AG04450 (cell line): ENCODE results near the gene ST6GALNAC2. TPM values are rescaled to one million over a fixed set of nuclear protein-coding genes. Genes with fewer than 3 reads are reported as not detected.
A peak's percentile ranks its signal among the peaks of the same experiment; 100 is the strongest.

ENCODE experiments used
- CTCF ChIA-PET: fragments of 300-600, 350-600 bp; formaldehyde crosslinking; extraction: SDS; loops from one replicate; lab custom pipeline; 2022; ENCODE audit warnings: antibody characterized with exemption, inconsistent platforms; lab: Charles Lee
- POLR2A ChIA-PET: fragments of 350-600 bp; formaldehyde crosslinking; extraction: SDS; loops from one replicate; lab custom pipeline; 2021; ENCODE audit warnings: antibody characterized with exemption, inconsistent platforms; lab: Yijun Ruan, JAX
- DNase-seq: peaks from one replicate; pipeline ENCODE4 v3.0.0-alpha.2; 2011; ENCODE audit warnings: low read depth, low spot score
- H3K27ac ChIP-seq: one replicate; pipeline ENCODE4 v1.5.1; 2012; ENCODE audit warnings: low read depth, low read length, control low read depth
- H3K27me3 ChIP-seq: one replicate; pipeline ENCODE4 v1.6.0; 2012; ENCODE audit warnings: low read length; ENCODE audit not compliant: control insufficient read depth, insufficient read depth
- H3K4me3 ChIP-seq: 2 replicates; pipeline ENCODE4 v1.5.1; 2011; ENCODE audit warnings: mild to moderate bottlenecking, low read depth, low read length, control low read depth
- H3K9me3 ChIP-seq: 2 replicates; pipeline ENCODE4 v1.5.1; 2012; ENCODE audit warnings: low read length; ENCODE audit not compliant: control insufficient read depth, insufficient read depth
- CTCF ChIP-seq: IDR thresholded peaks from 2 replicates; pipeline ENCODE4 v1.5.1; 2011; ENCODE audit warnings: low read depth, low read length, control low read depth, inconsistent platforms
- polyA plus RNA-seq: library from polyadenylated mRNA; depleted of rRNA; stranded (reverse); fragments of >200 nt; gene quantifications from 2 replicates; pipeline ENCODE4 v1.2.3, GENCODE V29; 2011

Gene ST6GALNAC2
- polyA plus RNA-seq, 1 experiment: 0.36 TPM

GRCh38 chr17:76547642-76548202, 37.9 kb downstream of the ST6GALNAC2 start:
- H3K27ac ChIP-seq: no peak overlapping the region
- no peak overlapping the region for H3K4me3 ChIP-seq
- no peak for TF ChIP-seq CTCF
- H3K27me3 ChIP-seq: peaks cover 2% of the 10 kb centered on the region
- no peaks in the 10 kb centered on the region for H3K9me3 ChIP-seq
- CTCF ChIA-PET: interaction anchor here (1.5 to 4.8 kb wide), 3 partner anchors 24 to 27 kb away, joined by 6 to 41 read pairs (median 8); no protein-coding TSS in a partner anchor
- no peak for DNase-seq
- POLR2A ChIA-PET: interaction anchor here (0.6 to 1.6 kb wide), 4 partner anchors 9 to 189 kb away, joined by 3 to 12 read pairs (median 6); no protein-coding TSS in a partner anchor

- no peak for DNase-seq
- no peak overlapping the region for H3K4me3 ChIP-seq
- peaks cover 2% of the 10 kb centered on the region for H3K27me3 ChIP-seq
- no peaks in the 10 kb centered on the region for H3K9me3 ChIP-seq
- CTCF ChIA-PET: interaction anchor here (0.6 to 4.8 kb wide), 13 partner anchors 10 to 299 kb away, joined by 3 to 41 read pairs (median 5); no protein-coding TSS in a partner anchor
- POLR2A ChIA-PET: interaction anchor here (0.6 to 1.7 kb wide), 9 partner anchors 10 to 189 kb away, joined by 3 to 14 read pairs (median 6); partner anchors contain the start of gene CYGB
- TF ChIP-seq CTCF: peak; percentile 69
- peak overlapping the region; percentile 87 for H3K27ac ChIP-seq
Observed at GRCh38 chr17:76547183-76547641, 38.4 kb downstream of the ST6GALNAC2 start.

GRCh38 chr17:76546556-76547182, 39.0 kb downstream of the ST6GALNAC2 start:
- ChIA-PET POLR2A (interaction anchor here (0.5 to 1.7 kb wide), 13 partner anchors 9 to 1648 kb away, joined by 3 to 14 read pairs (median 4); partner anchors contain the start of gene CYGB), CTCF (interaction anchor here (0.6 to 4.8 kb wide), 14 partner anchors 11 to 298 kb away, joined by 3 to 41 read pairs (median 4); no protein-coding TSS in a partner anchor)
- no peak for TF ChIP-seq CTCF
- peak; percentile 88 for DNase-seq
- Histone ChIP-seq H3K4me3 (no peak overlapping the region), H3K9me3 (no peaks in the 10 kb centered on the region), H3K27me3 (peaks cover 2% of the 10 kb centered on the region), H3K27ac (peak overlapping the region; percentile 87)

GRCh38 chr17:76545918-76546555, 39.6 kb downstream of the ST6GALNAC2 start:
- DNase-seq: no peak
- no peak for TF ChIP-seq CTCF
- Histone ChIP-seq H3K27me3 (peaks cover 2% of the 10 kb centered on the region), H3K4me3 (no peak overlapping the region), H3K27ac (peak overlapping the region; percentile 68), H3K9me3 (no peaks in the 10 kb centered on the region)
- POLR2A ChIA-PET: interaction anchor here (0.5 to 1.7 kb wide), 11 partner anchors 9 to 1649 kb away, joined by 3 to 14 read pairs (median 5); partner anchors contain the start of genes CYGB and MFSD11
- CTCF ChIA-PET: interaction anchor here (0.7 to 4.8 kb wide), 11 partner anchors 11 to 169 kb away, joined by 3 to 41 read pairs (median 6); no protein-coding TSS in a partner anchor
